GM19351 (cell line): ENCODE results near the gene TRPV2.

ENCODE experiments used
- ATAC-seq: cut with Tn5 transposase; IDR thresholded peaks from one replicate; pipeline ENCODE4 v1.9.1; 2021; ENCODE audit warnings: mild to moderate bottlenecking, moderate library complexity; ENCODE audit not compliant: unreplicated experiment

Gene TRPV2

GRCh38 chr17:16406742-16407674 is 8.4 kb upstream of the TRPV2 start:
- ATAC-seq: no peak

DNA sequence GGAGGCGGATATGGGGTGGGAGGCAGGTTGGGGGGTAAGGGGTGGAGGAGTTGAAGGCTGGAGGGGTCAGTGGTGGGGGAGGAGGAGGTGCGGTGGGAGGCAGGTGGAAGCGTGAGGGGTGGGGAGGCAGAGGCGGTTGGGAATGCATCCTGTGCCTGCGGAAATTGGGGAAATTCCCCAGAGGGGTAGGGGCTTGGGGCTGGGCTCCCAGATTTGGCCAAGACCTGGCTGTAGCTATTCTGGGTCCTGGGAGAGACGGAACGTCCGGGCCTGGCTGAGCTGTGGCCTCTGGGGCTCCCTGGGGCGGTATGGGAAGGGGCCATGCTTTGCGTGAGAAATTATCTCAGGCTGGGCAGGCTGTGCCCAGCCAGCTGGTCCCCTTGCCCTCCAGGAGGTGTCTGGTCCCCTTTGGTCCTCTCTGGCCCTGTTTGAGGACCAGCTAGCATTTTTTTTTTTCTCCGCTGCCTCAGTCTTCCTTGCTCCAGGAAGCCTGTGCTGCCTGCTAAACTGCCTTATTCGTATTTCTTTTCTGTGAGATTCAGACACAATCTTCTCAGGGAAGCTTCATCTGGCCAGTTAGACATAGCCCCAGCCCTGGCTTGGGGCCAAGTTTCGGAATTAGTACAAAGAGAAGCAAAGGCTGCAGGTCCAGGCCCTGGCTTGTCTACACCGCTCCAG is 7.3 kb upstream of the TRPV2 start:
- ATAC-seq: peak; percentile 87

DNA sequence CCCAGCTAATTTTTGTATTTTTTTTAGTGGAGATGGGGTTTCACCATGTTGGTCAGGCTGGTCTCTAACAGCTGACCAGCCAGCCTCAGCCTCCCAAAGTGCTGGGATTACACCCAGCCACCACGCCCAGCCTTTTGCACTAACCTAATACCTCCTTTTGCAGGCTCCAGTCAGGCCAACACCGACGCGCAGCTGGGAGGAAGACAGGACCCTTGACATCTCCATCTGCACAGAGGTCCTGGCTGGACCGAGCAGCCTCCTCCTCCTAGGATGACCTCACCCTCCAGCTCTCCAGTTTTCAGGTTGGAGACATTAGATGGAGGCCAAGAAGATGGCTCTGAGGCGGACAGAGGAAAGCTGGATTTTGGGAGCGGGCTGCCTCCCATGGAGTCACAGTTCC is 2.0 kb downstream of the TRPV2 start:
- no peak for ATAC-seq

DNA sequence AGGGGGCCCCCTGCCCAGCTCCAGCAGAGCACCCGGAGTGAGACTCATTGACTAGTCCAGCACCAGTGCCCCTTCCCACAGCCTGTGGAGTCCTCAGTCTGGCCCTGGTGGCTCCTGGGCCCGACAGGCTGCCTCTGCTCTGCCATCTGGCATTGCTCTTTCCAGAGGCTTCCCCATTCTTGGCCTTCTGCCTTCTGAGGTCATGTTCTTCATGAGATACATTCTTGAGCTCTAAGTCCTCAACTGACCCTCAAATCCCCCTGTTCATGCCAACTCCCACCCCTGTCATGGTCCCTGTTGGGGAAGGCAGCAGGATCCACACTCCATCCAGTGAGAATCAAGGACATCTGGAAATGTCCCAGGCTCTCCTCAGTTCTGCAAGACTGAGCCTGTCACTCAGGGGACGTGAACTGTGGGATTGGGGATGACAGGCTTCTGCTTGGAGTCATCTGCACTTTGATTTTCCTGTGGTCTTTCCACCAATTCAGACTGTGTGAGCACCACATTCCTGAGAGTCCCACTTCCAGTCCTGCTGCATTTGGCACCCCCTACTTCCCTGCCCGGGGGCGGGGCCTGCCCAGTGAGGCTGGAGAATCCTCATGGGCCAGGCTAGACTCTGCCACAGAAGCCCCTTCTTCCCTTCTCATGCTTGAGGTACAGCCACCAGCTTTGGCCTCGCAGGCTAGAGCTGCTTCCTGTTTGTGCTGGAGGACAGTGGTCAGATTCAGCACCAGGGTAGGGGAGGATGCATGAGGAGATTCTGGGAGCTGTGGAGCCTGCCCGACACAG is 2.7 kb downstream of the TRPV2 start:
- no peak for ATAC-seq

- no peak for ATAC-seq
Measured at GRCh38 chr17:16418685-16419068, 3.3 kb downstream of the TRPV2 start.

GRCh38 chr17:16419074-16419928 is 3.9 kb downstream of the TRPV2 start:
- peak; percentile 37 for ATAC-seq

- no peak for ATAC-seq
Measured at GRCh38 chr17:16419929-16420271, 4.5 kb downstream of the TRPV2 start.

- no peak for ATAC-seq
Measured at GRCh38 chr17:16422416-16422815, 7.0 kb downstream of the TRPV2 start.

- ATAC-seq: no peak
Measured at GRCh38 chr17:16423226-16423872, 8.0 kb downstream of the TRPV2 start.

DNA sequence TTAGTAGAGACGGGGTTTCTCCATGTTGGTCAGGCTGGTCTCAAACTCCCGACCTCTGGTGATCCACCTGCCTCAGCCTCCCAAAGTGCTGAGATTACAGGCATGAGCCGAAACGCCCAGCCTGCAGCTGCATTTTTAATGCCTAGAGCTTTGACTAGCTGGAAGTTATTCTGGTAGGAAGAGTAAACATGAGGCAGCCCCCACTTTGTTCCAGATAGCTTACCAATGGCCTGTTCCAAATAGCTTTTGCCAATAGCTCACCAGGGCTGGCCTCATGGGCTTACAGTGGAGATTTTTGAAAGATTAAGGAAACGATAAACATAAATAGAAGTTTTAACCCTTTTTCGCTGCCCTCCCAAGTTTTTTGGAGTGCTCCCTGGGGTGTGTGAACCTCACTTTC is 9.8 kb downstream of the TRPV2 start:
- no peak for ATAC-seq

GRCh38 chr17:16425698-16426659 is 10.6 kb downstream of the TRPV2 start:
- ATAC-seq: no peak

DNA sequence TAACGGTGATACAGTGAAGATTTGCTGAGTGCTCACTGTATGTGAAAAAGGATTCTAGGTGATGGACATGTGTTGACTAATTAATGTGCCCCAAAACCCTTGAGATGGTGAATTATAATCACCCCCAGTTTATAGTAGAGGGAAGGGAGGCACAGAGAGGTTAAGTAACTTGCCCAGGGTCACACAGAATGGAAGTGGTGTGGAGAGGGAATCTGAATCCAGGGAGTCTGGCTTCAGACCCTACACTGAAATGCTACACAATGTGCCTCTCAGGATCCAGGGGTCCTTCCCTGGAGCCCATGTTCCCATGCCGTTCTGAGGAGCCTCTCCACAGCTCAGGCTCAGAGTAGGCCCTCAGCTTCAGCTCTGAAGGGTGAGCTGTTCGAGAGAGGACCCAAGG is 11.6 kb downstream of the TRPV2 start:
- ATAC-seq: no peak

DNA sequence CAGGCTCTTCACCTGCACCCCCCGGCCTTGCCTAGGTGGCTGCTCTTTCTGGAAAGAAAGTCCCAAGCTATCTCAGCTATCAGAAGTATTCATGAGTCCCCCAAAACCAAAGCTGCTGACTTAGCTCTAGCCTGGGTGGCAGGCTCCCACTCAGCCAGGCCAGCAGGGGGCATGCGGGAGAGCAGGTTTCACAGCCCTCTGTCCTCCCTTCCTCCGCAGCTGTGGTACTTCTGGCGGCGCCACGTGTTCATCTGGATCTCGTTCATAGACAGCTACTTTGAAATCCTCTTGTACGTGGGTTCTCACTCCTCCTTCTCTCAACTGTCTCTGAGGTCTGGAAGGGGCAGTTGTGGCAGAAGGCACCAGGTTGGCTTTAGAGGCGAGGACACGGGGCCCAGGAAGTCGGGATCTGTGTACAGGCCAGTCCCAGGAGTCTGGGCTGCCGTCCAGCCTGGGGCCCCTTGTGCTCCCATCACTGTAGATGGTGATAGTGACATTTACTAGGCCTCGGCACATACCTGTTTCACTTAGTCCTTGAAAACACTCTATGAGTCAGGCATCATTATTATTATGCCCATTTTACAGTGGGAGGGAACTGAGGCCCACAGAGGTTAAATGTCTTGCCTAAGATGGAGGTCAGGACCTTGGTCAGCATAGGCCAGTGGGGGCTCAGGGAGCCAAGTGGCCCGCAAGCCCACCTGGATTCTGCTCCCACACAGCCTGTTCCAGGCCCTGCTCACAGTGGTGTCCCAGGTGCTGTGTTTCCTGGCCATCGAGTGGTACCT is 12.9 kb downstream of the TRPV2 start:
- ATAC-seq: no peak

GRCh38 chr17:16429083-16429482 is 13.7 kb downstream of the TRPV2 start:
- ATAC-seq: no peak

GRCh38 chr17:16430650-16431049 is 15.3 kb downstream of the TRPV2 start:
- ATAC-seq: no peak

- no peak for ATAC-seq
Measured at GRCh38 chr17:16432017-16432416, 16.6 kb downstream of the TRPV2 start.

DNA sequence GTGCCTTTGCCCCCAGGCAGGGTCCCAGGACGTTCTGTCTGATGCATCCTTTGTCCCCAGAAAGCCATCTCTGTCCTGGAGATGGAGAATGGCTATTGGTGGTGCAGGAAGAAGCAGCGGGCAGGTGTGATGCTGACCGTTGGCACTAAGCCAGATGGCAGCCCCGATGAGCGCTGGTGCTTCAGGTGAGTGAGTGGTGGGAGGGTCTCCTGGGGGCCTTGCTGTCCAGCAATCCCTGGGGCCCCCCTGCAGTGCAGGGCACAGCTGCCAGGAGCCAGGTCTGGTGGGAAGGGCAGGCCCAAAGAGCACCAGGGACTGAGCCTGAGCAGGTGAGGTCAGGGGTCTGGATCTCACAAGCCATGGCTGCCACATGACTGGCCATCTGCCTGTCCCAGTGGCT is 18.1 kb downstream of the TRPV2 start:
- ATAC-seq: no peak

DNA sequence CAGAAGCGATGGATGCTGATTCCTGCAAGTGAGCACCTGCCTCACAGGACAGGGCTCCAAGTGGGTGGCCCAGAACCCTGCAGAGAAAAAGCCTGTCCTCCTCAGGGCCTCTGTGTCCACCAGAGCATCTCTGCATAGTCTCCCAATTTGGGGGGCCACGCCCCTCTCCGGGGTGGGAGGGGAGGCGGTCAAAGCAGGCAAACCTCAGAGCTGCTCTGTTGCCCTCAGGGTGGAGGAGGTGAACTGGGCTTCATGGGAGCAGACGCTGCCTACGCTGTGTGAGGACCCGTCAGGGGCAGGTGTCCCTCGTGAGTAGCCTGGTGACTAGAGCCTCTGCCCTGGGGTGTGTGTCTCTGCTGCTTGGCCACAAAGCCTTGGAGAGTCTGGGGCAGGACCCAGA is 19.3 kb downstream of the TRPV2 start:
- no peak for ATAC-seq
